Aorta (tissue), 5 donors: ENCODE results near the gene CUL2. TPM values are rescaled to one million over a fixed set of nuclear protein-coding genes. Genes with fewer than 3 reads are reported as not detected.

Experiments
- ATAC-seq: fragments of 200-7000 bp; cut with Tn5 transposase; one replicate; pipeline ENCODE4 v1.9.1; 2022; ENCODE audit warnings: moderate library complexity; ENCODE audit not compliant: low FRiP score
- DNase-seq, 2 donors: peaks; one replicate each; pipeline ENCODE4 v3.0.0-alpha.2; 2020
- H3K27ac ChIP-seq, 2 donors: one replicate each; pipeline ENCODE4 v1.5.1; 2013; ENCODE audit warnings: low read length in 2 of 2, mild to moderate bottlenecking in 2 of 2, moderate library complexity in 2 of 2, control low read depth in 1 of 2, inconsistent platforms in 1 of 2, low read depth in 1 of 2
- H3K27me3 ChIP-seq, 2 donors: one replicate each; pipeline ENCODE4 v1.6.1; 2013; ENCODE audit warnings: control low read depth in 1 of 2, low read length in 1 of 2, mild to moderate bottlenecking in 1 of 2, moderate library complexity in 1 of 2; ENCODE audit not compliant: insufficient read depth in 2 of 2, control insufficient read depth in 1 of 2
- H3K36me3 ChIP-seq, 2 donors: one replicate each; pipeline ENCODE4 v1.6.1; 2013; ENCODE audit warnings: control low read depth in 1 of 2, low read length in 1 of 2, mild to moderate bottlenecking in 1 of 2; ENCODE audit not compliant: insufficient read depth in 2 of 2, control insufficient read depth in 1 of 2
- H3K4me1 ChIP-seq, 2 donors: one replicate each; pipeline ENCODE4 v1.6.1; 2013; ENCODE audit warnings: low read length in 2 of 2, control low read depth in 1 of 2, mild to moderate bottlenecking in 1 of 2, moderate library complexity in 1 of 2; ENCODE audit not compliant: insufficient read depth in 2 of 2, control insufficient read depth in 1 of 2
- H3K4me3 ChIP-seq, 2 donors: one replicate each; pipeline ENCODE4 v1.5.1; 2013; ENCODE audit warnings: low read length in 2 of 2, control low read depth in 1 of 2, mild to moderate bottlenecking in 1 of 2
- H3K9me3 ChIP-seq: one replicate; pipeline ENCODE4 v1.6.1; 2013; ENCODE audit warnings: mild to moderate bottlenecking, low read length; ENCODE audit not compliant: control insufficient read depth
- WGBS, 2 donors: extraction: QIAGEN DNeasy Blood & Tissue Kit; methylation state at CpG; one replicate each; pipeline ENCODE4 v1.1.7; 2013; 5-methylcytosine and 5-hydroxymethylcytosine counted together
- intact Hi-C, 2 donors: fragments of 100-400 bp; cut with DNase I; formaldehyde crosslinking; loops; one replicate each; pipeline versions ENCODE4 v1.14.2 to v1.15.0; 2022
- long read RNA-seq, 2 donors: library from polyadenylated mRNA; unstranded; transcript quantifications; one replicate each; pipeline ENCODE4 v2.0.0, GENCODE V29; 2020 to 2021
- polyA plus RNA-seq, 2 donors: library from polyadenylated mRNA; stranded (reverse); fragments of 200-250 nt; gene quantifications; one replicate each; pipeline ENCODE4 v1.2.3, GENCODE V29; 2013
- total RNA-seq, 2 donors: library from RNA; stranded (reverse); fragmentation: NEBNext Ultra II Directional; extraction: Animal tissue kit (Norgen Biotek cat#: 25700); gene quantifications; one replicate each; pipeline ENCODE4 v1.2.1, GENCODE V29; 2021
- donor health status: healthy with polysubstance abuse.
- donor health status: Bipolar disorder and iron deficiency.
- donor health status: DM: no; HTN: no; CAD: no.
- donor health status: DM: no; HTN: no; CAD: no.
- donor health status: DM: yes; HTN: yes; CAD: no.

The CUL2 gene
- 10 to 100 TPM; 24.3 to 28.1 TPM for total RNA-seq
- polyA plus RNA-seq, result 10 to 100 TPM in 1 of 2 donors, 1 to 10 TPM in 1; 10.0 to 14.3 TPM
- long read RNA-seq, donor 1, full-length matches to known transcripts, result 11 of 25 reads
- long read RNA-seq, donor 1, partial matches to known transcripts, result 11 of 25 reads
- long read RNA-seq, donor 1, other reads (novel, unspliced or antisense), result 3 of 25 reads
- long read RNA-seq, donor 2, full-length matches to known transcripts, result 10 of 15 reads
- long read RNA-seq, donor 2, partial matches to known transcripts, result 3 of 15 reads
- long read RNA-seq, donor 2, other reads (novel, unspliced or antisense), result 2 of 15 reads

- Histone ChIP-seq H3K27me3 (no peaks in the 10 kb centered on the region), H3K27ac (peak within 1 kb of the TSS in 1 of 2 donors; percentile 34), H3K9me3 (no peaks in the 10 kb centered on the region), H3K36me3 (no peaks in the 10 kb centered on the region), H3K4me1 (peaks cover 0 to 2% of the 10 kb centered on the region in 2 donors), H3K4me3 (peak within 1 kb of the TSS; percentile 85 to 92)
- intact Hi-C loops, result loop anchor here in 1 of 2 donors (5.0 kb wide), 1 partner anchor 37 kb away; the partner anchor contains the start of gene CREM
- ATAC-seq (peak; percentile 98), DNase-seq (peak; percentile 95 to 97)
- WGBS, 2 donors, result 0% methylated on average over 43 to 59 of the region's 59 CpGs
Observed at GRCh38 chr10:35090162-35090954, at the start of gene CUL2. CUL2 (minus strand) TSS chr10:35090341; CDS start chr10:35071317, 19,024 bp downstream.

GRCh38 chr10:35136263-35136815, 46.2 kb upstream of the CUL2 start:
- ATAC-seq, result no peak
- intact Hi-C loops, result no loop called here

DNA sequence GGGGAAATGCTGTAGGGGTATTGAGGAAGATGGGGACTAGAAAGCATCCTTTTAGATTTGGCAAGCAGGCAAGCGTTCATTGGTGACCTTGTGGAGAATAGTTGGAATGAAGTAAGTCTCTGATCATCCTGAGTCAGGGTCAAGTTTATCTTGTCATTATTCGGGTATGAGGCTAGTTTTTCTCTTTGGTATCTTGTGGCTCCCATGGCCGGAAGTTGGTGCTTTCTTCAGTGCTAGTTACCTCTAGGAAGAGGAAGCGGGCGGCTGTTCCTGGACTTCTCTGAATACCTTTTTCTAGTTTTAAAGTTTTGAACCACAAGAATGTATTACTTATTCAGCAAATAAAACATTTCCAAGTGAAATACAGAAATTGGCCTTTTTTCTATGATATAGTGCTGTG, 45.7 kb upstream of the CUL2 start:
- ATAC-seq (no peak), DNase-seq (no peak)
- WGBS, 2 donors, result 91 to 93% methylated on average over 5 of the region's 5 CpGs
- H3K27me3 ChIP-seq, result no peaks in the 10 kb centered on the region
- no peaks in the 10 kb centered on the region for H3K9me3 ChIP-seq
- no peak overlapping the region for H3K4me3 ChIP-seq
- intact Hi-C loops, result no loop called here
- peaks cover 1% of the 10 kb centered on the region in 2 donors for H3K4me1 ChIP-seq
- H3K36me3 ChIP-seq, result no peaks in the 10 kb centered on the region
- no peak overlapping the region for H3K27ac ChIP-seq

More at GRCh38 chr10:35136263-35136815, 46.2 kb upstream of the CUL2 start:
- Histone ChIP-seq H3K36me3 (no peaks in the 10 kb centered on the region), H3K27ac (no peak overlapping the region), H3K9me3 (no peaks in the 10 kb centered on the region), H3K4me1 (peaks cover 0 to 1% of the 10 kb centered on the region in 2 donors), H3K4me3 (no peak overlapping the region), H3K27me3 (no peaks in the 10 kb centered on the region)
- DNase-seq, result no peak
- WGBS, 2 donors, result 92 to 94% methylated on average over 4 of the region's 4 CpGs

DNA sequence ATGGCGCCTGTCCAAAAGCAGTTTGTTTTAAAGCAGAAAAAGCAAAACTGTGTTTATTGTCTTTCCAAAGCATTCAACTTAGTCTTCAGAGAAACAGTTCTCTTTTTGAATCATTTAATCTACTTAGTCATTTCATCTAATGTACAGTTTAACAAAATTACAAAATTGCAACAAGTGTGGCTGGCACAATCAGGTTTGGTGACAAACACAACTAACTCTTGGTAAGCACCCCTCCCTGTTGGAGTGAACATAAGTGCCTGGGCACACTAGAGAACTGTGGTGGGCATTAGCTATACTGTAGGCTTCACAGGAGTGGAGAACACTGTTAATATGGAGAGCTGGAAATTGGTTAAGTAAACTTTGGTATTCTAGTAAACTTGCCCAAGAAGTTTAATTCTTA, 43.4 kb upstream of the CUL2 start:
- H3K4me3 ChIP-seq, result no peak overlapping the region

DNA sequence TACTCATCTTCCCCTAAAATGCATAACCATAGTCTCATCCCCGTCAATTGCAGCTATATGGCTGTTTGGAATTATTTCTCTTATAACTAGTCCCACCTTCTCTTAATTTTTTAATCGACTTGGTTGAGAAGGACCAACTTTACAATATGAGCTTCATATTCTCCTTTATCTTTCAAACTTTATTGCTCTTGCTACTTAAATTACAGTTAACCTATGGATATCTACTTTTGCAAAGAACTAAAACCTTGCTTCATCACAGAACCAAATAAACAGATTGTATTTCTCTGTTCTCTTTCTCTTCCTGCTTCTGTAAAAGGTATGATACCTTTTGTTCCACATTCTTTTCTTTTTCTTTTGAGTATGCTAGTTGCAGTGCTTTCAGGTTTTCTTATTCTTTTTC, 42.6 kb upstream of the CUL2 start:
- Histone ChIP-seq H3K9me3 (no peaks in the 10 kb centered on the region), H3K4me3 (no peak overlapping the region), H3K27ac (no peak overlapping the region), H3K36me3 (no peaks in the 10 kb centered on the region), H3K27me3 (no peaks in the 10 kb centered on the region), H3K4me1 (peaks cover 0 to 4% of the 10 kb centered on the region in 2 donors)
- WGBS, 2 donors, result 95% methylated on average over 2 of the region's 2 CpGs
- intact Hi-C loops, result no loop called here
- no peak for ATAC-seq
- DNase-seq, result no peak

More for the DNA sequence above, 43.4 kb upstream of the CUL2 start:
- ATAC-seq (no peak), DNase-seq (no peak)
- Histone ChIP-seq H3K4me1 (peaks cover 0 to 4% of the 10 kb centered on the region in 2 donors), H3K27ac (no peak overlapping the region), H3K36me3 (no peaks in the 10 kb centered on the region), H3K9me3 (no peaks in the 10 kb centered on the region), H3K27me3 (no peaks in the 10 kb centered on the region)
- intact Hi-C loops, result no loop called here
- 96 to 97% methylated on average over 1 of the region's 1 CpG for WGBS, 2 donors

DNA sequence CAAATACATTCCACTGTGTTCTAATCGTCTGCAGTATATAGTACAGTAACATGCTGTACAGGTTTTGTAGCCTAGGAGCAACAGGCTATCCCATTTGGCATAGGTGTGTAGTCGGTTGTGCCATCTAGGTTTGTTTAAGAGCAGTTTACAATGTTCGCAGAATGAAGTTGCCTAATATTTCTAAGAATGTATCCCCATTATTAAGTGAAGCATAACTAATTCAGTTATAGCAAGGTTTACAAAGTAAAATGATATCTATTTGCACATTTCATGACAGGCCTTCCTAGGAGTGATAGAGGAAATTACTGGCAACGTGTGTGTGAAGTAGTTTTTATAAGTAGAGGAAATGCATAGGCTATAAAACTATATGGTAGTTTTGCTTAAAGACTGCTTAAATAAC, 40.5 kb upstream of the CUL2 start:
- intact Hi-C loops, result no loop called here
- peaks cover 0 to 4% of the 10 kb centered on the region in 2 donors for H3K4me1 ChIP-seq
- DNase-seq (no peak), ATAC-seq (no peak)
- H3K27me3 ChIP-seq, result no peaks in the 10 kb centered on the region
- no peak overlapping the region for H3K27ac ChIP-seq
- 51 to 54% methylated on average over 4 of the region's 4 CpGs for WGBS, 2 donors
- H3K9me3 ChIP-seq, result no peaks in the 10 kb centered on the region
- H3K4me3 ChIP-seq, result no peak overlapping the region
- no peaks in the 10 kb centered on the region for H3K36me3 ChIP-seq

DNA sequence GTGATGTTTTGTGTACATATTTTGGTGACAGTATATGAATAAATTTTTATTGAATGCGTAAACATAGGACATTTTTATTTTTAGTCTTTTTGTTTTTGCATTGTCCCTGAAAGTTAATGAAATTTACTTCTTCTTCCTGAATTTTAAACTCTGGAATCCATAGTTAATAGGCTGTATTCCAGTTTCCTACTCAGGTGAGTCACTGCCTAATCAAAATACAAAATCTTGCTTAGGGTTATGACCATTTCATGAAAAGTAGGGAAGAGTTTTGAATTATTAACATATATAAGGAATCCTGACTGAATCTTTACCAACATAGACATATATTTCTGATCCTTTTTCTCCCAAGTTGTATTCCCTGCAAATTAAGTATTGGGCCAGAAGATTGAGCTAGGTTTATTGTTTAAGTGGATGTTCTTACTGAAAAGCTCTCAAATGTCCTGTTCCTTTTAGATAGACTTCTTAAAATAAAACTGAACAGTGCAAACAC, 39.1 kb upstream of the CUL2 start:
- H3K27me3 ChIP-seq, result no peaks in the 10 kb centered on the region
- WGBS, 2 donors, result 97 to 100% methylated on average over 1 of the region's 1 CpG
- ATAC-seq (no peak), DNase-seq (no peak)
- intact Hi-C loops, result loop anchor here in 1 of 2 donors (5.0 to 10.0 kb wide), 2 partner anchors 37 to 206 kb away; partner anchors contain the start of genes CCNY and CUL2
- H3K36me3 ChIP-seq, result no peaks in the 10 kb centered on the region
- no peak overlapping the region for H3K4me3 ChIP-seq
- H3K27ac ChIP-seq, result no peak overlapping the region
- no peaks in the 10 kb centered on the region for H3K9me3 ChIP-seq
- peaks cover 0 to 4% of the 10 kb centered on the region in 2 donors for H3K4me1 ChIP-seq

GRCh38 chr10:35127289-35127891, 37.2 kb upstream of the CUL2 start:
- 0% methylated on average over 44 to 56 of the region's 56 CpGs for WGBS, 2 donors
- peak; percentile 35 for ATAC-seq
- Histone ChIP-seq H3K4me1 (peaks cover 0 to 4% of the 10 kb centered on the region in 2 donors), H3K9me3 (no peaks in the 10 kb centered on the region), H3K27ac (peak overlapping the region; percentile 94 to 100), H3K36me3 (no peaks in the 10 kb centered on the region), H3K27me3 (no peaks in the 10 kb centered on the region), H3K4me3 (peak overlapping the region; percentile 81 to 88)
- intact Hi-C loops, result loop anchor here (1.0 to 10.0 kb wide), 4 partner anchors 35 to 207 kb away; partner anchors contain the start of genes CCNY (in 1 of the 2) and CUL2 (in 1 of the 2)
- DNase-seq, result peak; percentile 85 to 92
